Keratinocyte (primary cell): ENCODE measurements around the gene DAB1. TPM values are rescaled to one million over a fixed set of nuclear protein-coding genes. Genes with fewer than 3 reads are reported as not detected.

Source experiments
- DNase-seq: peaks from one replicate; pipeline ENCODE4 v3.0.0-alpha.2; 2011; ENCODE audit warnings: low read depth, missing footprints, low spot score
- FAIRE-seq: peaks from 2 replicates; lab custom pipeline; 2011; peaks lifted over from hg19 to GRCh38; lab: Jason Lieb, UNC
- H2AFZ ChIP-seq: 2 replicates; pipeline ENCODE4 v1.6.0; 2012; ENCODE audit warnings: low read length, control low read depth, inconsistent platforms; ENCODE audit not compliant: control insufficient read depth
- H3K27ac ChIP-seq: 2 replicates; pipeline ENCODE4 v1.5.1; 2011; ENCODE audit warnings: low read length; ENCODE audit not compliant: control insufficient read depth, insufficient read depth
- H3K27me3 ChIP-seq: 3 replicates; pipeline ENCODE4 v1.6.0; 2011; ENCODE audit warnings: low read length; ENCODE audit not compliant: control insufficient read depth, insufficient read depth; ENCODE audit errors: extremely low read depth
- H3K36me3 ChIP-seq, 2 experiments: 2 replicates in 1 of 2; 3 replicates in 1 of 2; pipeline ENCODE4 v1.5.1; 2011; ENCODE audit warnings: low read length in 2 of 2, mild to moderate bottlenecking in 1 of 2; ENCODE audit not compliant: control insufficient read depth in 2 of 2, insufficient read depth in 2 of 2; ENCODE audit errors: extremely low read depth in 1 of 2
- H3K4me1 ChIP-seq: 3 replicates; pipeline ENCODE4 v1.5.1; 2011; ENCODE audit warnings: low read length; ENCODE audit not compliant: control insufficient read depth, insufficient read depth; ENCODE audit errors: extremely low read depth
- H3K4me2 ChIP-seq: 3 replicates; pipeline ENCODE4 v1.6.0; 2011; ENCODE audit warnings: low read depth, low read length; ENCODE audit not compliant: control insufficient read depth, insufficient read depth; ENCODE audit errors: extremely low read depth
- H3K4me3 ChIP-seq, 3 experiments: fragments of 200-600 bp in 1 of 3; sonication (generic) in 1 of 3; 2 replicates in 2 of 3; 3 replicates in 1 of 3; pipeline ENCODE4 v1.5.1; 2011 to 2016; ENCODE audit warnings: low read length in 3 of 3, mild to moderate bottlenecking in 3 of 3, control low read depth in 2 of 3, inconsistent platforms in 1 of 3, low read depth in 1 of 3, mixed read lengths in 1 of 3, mixed run types in 1 of 3, moderate library complexity in 1 of 3; ENCODE audit not compliant: control insufficient read depth in 2 of 3, insufficient read depth in 2 of 3; ENCODE audit errors: extremely low read depth in 1 of 3
- H3K79me2 ChIP-seq: 2 replicates; pipeline ENCODE4 v1.6.0; 2012; ENCODE audit warnings: low read length; ENCODE audit not compliant: control insufficient read depth, insufficient read depth
- H3K9ac ChIP-seq: 3 replicates; pipeline ENCODE4 v1.6.0; 2011; ENCODE audit warnings: low read length; ENCODE audit not compliant: control insufficient read depth, insufficient read depth; ENCODE audit errors: extremely low read depth
- H3K9me1 ChIP-seq: 3 replicates; pipeline ENCODE4 v1.6.0; 2011; ENCODE audit warnings: low read length; ENCODE audit not compliant: control insufficient read depth, insufficient read depth; ENCODE audit errors: extremely low read depth
- H3K9me3 ChIP-seq: 2 replicates; pipeline ENCODE4 v1.5.1; 2012; ENCODE audit warnings: low read depth, low read length; ENCODE audit not compliant: control insufficient read depth
- H4K20me1 ChIP-seq: 3 replicates; pipeline ENCODE4 v1.6.0; 2011; ENCODE audit warnings: low read length; ENCODE audit not compliant: control insufficient read depth, insufficient read depth; ENCODE audit errors: extremely low read depth
- CTCF ChIP-seq, 3 experiments: IDR thresholded peaks in 1 of 3; conservative IDR thresholded peaks in 1 of 3; optimal IDR thresholded peaks in 1 of 3; 2 replicates in 2 of 3; 3 replicates in 1 of 3; pipeline versions ENCODE3 to v1.5.1; 2011; ENCODE audit warnings: low read length in 3 of 3, mild to moderate bottlenecking in 3 of 3, moderate library complexity in 2 of 3, control low read depth in 1 of 3, inconsistent platforms in 1 of 3; ENCODE audit not compliant: insufficient read depth in 2 of 3; ENCODE audit errors: extremely low read depth in 1 of 3
- EZH2 ChIP-seq: IDR thresholded peaks from one replicate; pipeline ENCODE4 v1.6.1; 2012; ENCODE audit warnings: inconsistent platforms, mild to moderate bottlenecking, low read length, moderate library complexity
- dilution Hi-C: fragments of 300-500 bp; cut with MboI; formaldehyde crosslinking; loops from one replicate; pipeline ENCODE4 v1.7.0; 2020; ENCODE audit warnings: low sequenced_read_pairs; ENCODE audit not compliant: extremely low pct_ligation_motif_present
- polyA plus RNA-seq, 5 experiments: library from polyadenylated mRNA; depleted of rRNA in 3 of 5; stranded (reverse) in 3 of 5; stranded (forward) in 1 of 5; unstranded in 1 of 5; fragments of >200 nt; gene quantifications; 1 replicate in 1 of 5; 2 replicates in 3 of 5; 3 replicates in 1 of 5; pipeline versions ENCODE4 v1.2.1 to v1.2.3, GENCODE V29; 2011 to 2012; ENCODE audit warnings: missing spikeins in 2 of 5, low read depth in 1 of 5, low replicate concordance in 1 of 5

The DAB1 gene
- polyA plus RNA-seq, 1 donor (not counting 4 experiments of a cell fraction or from before 2014, with no cell fraction given) = 0.01 TPM

- no peaks in the 10 kb centered on the region for H3K79me2 ChIP-seq
- TF ChIP-seq CTCF (optimal IDR thresholded peaks at IDR 0.05 in 1 of 3, IDR thresholded peaks at IDR 0.05 in 1 of 3, conservative IDR thresholded peaks at IDR 0.05 in 1 of 3; ENCODE audit: extremely low read depth in 1 of 3, insufficient read depth in 2 of 3, low read length in 3 of 3) = no peak
- no peak for TF ChIP-seq EZH2
- FAIRE-seq (no peak), DNase-seq (no peak)
- H4K20me1 ChIP-seq = no peaks in the 10 kb centered on the region
- no peaks in the 10 kb centered on the region for H3K9me3 ChIP-seq
- dilution Hi-C loops = no loop called here
- H2AFZ ChIP-seq = no peak overlapping the region
- no peaks in the 10 kb centered on the region for H3K36me3 ChIP-seq
- no peaks in the 10 kb centered on the region for H3K4me1 ChIP-seq
- no peak overlapping the region for H3K4me2 ChIP-seq
- no peak overlapping the region for H3K4me3 ChIP-seq
- H3K27ac ChIP-seq = no peak overlapping the region
- H3K27me3 ChIP-seq = peaks cover 3% of the 10 kb centered on the region
- no peaks in the 10 kb centered on the region for H3K9me1 ChIP-seq
- no peak overlapping the region for H3K9ac ChIP-seq
These were observed 13.4 kb downstream of the DAB1 start for GRCh38 chr1:57410508-57410907.

- DNase-seq (no peak), FAIRE-seq (no peak)
- Histone ChIP-seq H3K4me2 (no peak overlapping the region), H2AFZ (no peak overlapping the region), H3K9me3 (no peaks in the 10 kb centered on the region), H3K27me3 (peaks cover 3% of the 10 kb centered on the region), H3K4me3 (no peak overlapping the region), H3K4me1 (no peaks in the 10 kb centered on the region), H3K27ac (no peak overlapping the region), H3K9me1 (no peaks in the 10 kb centered on the region), H4K20me1 (no peaks in the 10 kb centered on the region), H3K79me2 (no peaks in the 10 kb centered on the region), H3K9ac (no peak overlapping the region), H3K36me3 (no peaks in the 10 kb centered on the region)
- dilution Hi-C loops = no loop called here
- TF ChIP-seq CTCF (optimal IDR thresholded peaks at IDR 0.05 in 1 of 3, IDR thresholded peaks at IDR 0.05 in 1 of 3, conservative IDR thresholded peaks at IDR 0.05 in 1 of 3; ENCODE audit: extremely low read depth in 1 of 3, insufficient read depth in 2 of 3, low read length in 3 of 3) = no peak
- TF ChIP-seq EZH2 = no peak
These were observed 15.9 kb downstream of the DAB1 start for GRCh38 chr1:57407928-57408327.
